Activated naive CD4-positive, alpha-beta T cell treated with anti-CD3 and anti-CD28 coated beads, Interleukin-2, amount 50 U/mL, for 72 hours (primary cell): Measurements from ENCODE around the gene RASA4. TPM values are rescaled to one million over a fixed set of nuclear protein-coding genes. Genes with fewer than 3 reads are reported as not detected.
"Not testable (repeated sequence)": the region's sequence is repeated elsewhere in the genome, so short reads cannot be mapped to it uniquely, and the experiment has no call there.

Experiments used
- ATAC-seq, 2 donors: fragments of 150-1000 bp; cut with Tn5 transposase; 2 replicates each; pipeline ENCODE4 v1.10.0; 2021; ENCODE audit warnings: mild to moderate bottlenecking in 2 of 2, moderate library complexity in 2 of 2
- DNase-seq, 2 donors: peaks; one replicate each; pipeline ENCODE4 v3.0.0; 2021 to 2022; ENCODE audit warnings: low spot score in 2 of 2
- H3K27ac Mint-ChIP-seq, 2 donors: one replicate each; pipeline ENCODE4 v1.8.0; 2022; ENCODE audit warnings: mild to moderate bottlenecking in 2 of 2, mixed read lengths in 2 of 2
- H3K36me3 Mint-ChIP-seq, 2 donors: one replicate each; pipeline ENCODE4 v1.8.0; 2022; ENCODE audit warnings: mixed read lengths in 2 of 2
- H3K9me3 Mint-ChIP-seq, 2 donors: one replicate each; pipeline ENCODE4 v1.8.0; 2022; ENCODE audit warnings: mixed read lengths in 2 of 2
- total RNA-seq, 2 donors: library from RNA; stranded (reverse); gene quantifications; one replicate each; pipeline ENCODE4 v1.2.3, GENCODE V29; 2022

RASA4 gene
- total RNA-seq, 2 donors from 2014 or later = 47.8 to 79.4 TPM

DNA sequence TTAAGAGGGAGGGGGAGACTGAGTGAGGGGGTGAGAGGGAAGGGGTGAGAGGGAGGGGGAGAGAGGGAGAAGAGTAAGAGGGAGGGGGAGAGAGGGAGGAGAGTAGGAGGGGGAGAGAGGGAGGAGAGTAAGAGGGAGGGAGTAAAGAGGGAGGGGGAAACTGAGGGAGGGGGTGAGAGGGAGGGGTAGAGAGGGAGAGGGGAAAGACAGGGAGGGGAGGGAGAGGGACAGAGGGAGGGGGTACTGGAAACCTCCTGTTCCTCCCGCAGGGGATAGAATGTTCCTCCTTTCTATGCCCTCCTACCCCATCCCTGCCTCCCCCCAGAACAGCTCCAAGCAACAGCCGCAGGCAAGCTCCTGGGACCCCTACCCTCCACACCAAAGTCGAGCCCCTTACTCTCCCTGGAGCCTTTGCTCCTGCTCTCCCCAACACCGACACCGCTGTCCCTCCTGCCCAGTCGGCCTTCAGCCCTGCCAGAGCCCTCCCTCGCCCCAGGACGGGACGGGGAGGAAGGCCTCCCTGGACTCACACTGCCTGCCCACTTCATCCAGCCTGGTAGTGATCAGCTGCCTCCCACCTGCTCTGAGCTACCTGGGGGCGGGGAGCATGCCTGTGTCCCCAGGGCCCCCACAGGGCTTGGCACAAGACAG lies 4.8 kb downstream of the RASA4 start:
- ATAC-seq, H3K36me3 Mint-ChIP-seq, H3K9me3 Mint-ChIP-seq: not testable (repeated sequence)
- H3K27ac Mint-ChIP-seq = peak overlapping the region in 1 of 2 donors; percentile 59
- DNase-seq = peak; percentile 4 to 62

DNA sequence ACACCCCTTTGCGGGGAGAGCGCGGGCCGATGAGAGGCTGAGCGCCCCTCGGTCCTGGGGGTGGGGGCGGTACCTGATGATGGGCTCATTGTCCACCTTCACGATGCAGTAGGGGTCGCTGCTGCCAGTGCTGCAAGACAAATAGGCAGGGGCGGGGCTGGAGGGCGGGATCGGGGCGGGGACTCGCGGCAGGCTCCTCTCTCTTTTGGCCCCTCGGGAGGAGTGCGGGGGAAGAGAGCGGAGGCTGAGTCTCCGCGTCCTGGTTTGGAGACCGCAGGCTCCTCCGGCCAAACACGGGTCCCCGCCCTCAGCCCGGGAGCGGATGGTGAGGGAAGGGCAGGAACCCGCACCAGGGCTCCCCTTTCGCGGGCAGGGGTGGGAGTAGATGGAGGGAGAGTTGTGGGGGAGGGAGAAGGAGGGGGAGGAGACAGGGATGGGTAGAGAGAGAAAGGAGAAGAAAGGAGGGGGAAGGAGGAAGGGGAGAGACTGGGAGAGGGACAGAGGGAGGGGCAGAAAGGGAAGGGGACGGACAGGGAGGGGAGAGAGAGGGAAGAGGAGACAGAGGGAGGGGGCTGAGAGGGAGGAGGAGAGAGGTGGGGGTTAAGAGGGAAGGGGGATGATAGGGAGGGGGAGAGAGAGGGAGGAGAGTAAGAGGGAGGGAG lies 5.4 kb downstream of the RASA4 start:
- DNase-seq, H3K9me3 Mint-ChIP-seq, H3K36me3 Mint-ChIP-seq, H3K27ac Mint-ChIP-seq: not testable (repeated sequence)
- ATAC-seq = peak; percentile 50 to 78

DNA sequence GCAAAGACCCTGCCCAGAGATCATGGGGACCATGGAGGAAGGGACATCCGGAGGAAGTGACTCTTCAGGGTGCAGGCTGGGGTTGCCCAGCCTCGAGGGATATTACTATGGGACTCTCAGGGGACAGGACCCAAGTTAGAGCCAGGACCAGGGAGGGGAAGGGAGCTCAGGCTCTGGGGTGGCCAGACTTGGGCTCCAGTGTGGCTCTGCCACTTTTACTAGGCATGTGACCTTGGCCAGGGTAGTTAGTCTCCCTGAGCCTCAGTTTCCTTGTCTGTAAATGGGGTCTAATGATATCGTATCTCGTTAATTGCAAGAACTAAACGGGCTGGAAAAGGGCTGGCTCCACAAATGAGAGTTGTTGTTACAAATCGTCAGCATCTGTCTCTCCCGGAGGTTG lies 6.1 kb downstream of the RASA4 start:
- not testable (repeated sequence) for H3K27ac Mint-ChIP-seq, ATAC-seq, H3K9me3 Mint-ChIP-seq, H3K36me3 Mint-ChIP-seq
- DNase-seq = peak in 1 of 2 donors; percentile 1

DNA sequence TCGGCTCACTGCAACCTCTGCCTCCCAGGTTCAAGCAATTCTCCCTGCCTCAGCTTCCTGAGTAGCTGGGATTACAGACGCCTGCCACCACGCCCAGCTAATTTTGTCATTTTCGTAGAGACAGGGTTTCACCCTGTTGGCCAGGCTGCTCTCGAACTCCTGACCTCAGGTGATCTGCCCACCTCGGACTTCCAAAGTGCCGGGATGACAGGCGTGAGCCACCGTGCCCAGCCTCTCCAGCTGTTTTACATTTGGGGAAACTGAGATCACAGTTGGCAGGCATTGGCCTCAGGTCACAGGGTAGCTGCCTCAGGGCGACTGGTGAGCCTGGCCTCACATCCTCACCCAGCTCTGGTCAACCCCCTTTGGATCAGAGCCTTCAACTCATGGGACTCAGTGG lies 6.8 kb downstream of the RASA4 start:
- H3K36me3 Mint-ChIP-seq, H3K9me3 Mint-ChIP-seq, H3K27ac Mint-ChIP-seq, DNase-seq, ATAC-seq: not testable (repeated sequence)

DNA sequence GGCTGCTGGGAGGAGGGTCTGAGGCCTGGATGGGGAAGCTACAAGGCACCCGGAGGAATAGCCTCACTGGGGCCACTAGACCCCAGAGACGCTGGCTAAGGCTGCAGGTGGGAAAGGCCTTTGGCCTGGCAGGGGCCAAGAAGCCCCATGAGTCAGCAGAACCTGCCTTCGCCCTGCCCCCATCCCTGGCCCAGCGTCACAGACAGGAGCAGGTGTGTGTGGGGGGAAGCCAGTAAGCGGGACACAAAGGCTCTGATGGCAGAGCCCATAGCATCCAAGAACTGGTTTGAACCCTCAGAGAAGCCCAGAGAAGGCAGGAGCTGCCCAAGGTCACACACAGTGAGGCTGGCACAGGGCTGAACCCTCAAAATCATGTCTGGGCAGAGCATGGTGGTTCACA lies 9.7 kb downstream of the RASA4 start:
- H3K9me3 Mint-ChIP-seq, ATAC-seq, H3K36me3 Mint-ChIP-seq, H3K27ac Mint-ChIP-seq, DNase-seq: not testable (repeated sequence)

DNA sequence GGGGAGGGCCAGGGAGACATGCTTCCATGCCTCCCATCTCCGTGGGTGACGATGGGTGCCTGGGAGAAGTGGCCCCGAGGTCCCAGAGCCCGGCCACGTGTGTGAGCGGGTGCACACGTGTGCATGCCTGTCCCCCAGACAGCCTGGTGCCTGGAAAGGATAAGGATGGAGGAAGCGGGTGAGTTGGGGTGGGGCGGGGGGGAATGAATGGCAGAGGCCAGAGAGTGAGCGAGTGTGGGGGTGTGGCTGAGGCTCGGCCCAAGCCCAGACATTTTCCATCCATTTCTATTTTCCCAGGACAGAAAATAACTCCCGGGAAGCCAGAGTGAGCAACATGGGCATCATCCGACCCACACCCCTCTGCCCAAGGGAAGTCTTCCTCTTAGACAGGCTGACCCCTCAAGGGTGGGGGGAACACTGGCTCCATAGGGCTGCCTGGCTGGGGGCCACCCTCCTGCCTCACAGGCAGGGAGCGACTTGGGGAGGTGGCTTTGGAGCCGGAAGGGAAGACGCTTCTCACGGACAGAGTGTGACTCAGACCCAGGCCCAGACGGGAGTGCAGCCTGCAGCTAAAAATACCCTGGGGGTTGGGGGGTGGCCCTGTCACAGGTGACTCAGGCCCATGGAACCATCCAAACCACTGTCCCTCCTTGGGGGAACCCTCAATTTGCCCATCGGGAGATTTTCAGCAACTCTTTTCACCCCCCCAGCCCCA lies 12.0 kb downstream of the RASA4 start:
- DNase-seq, H3K36me3 Mint-ChIP-seq, H3K9me3 Mint-ChIP-seq, H3K27ac Mint-ChIP-seq: not testable (repeated sequence)
- peak in 1 of 2 donors; percentile 45 for ATAC-seq

DNA sequence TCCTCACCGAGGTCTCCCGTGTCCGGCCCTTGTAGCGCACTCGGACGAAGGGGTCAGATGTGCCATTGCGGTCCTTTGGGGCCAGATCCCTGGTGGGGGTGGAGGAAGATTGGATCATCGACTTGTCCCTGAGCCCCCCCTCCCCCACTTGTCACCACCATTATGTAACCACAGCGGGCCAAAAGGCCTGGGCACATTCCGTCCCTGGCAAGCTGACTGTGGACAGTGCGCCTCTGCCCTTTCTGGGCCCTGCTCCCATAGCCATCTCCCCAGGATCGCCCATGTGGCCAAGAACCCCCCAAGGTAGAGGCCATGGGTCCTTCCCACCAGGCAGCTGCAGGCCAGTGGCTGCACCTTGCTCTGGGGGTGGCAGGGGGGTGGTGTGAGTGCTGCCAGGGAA lies 14.2 kb downstream of the RASA4 start:
- H3K36me3 Mint-ChIP-seq, DNase-seq, H3K9me3 Mint-ChIP-seq, H3K27ac Mint-ChIP-seq, ATAC-seq: not testable (repeated sequence)

DNA sequence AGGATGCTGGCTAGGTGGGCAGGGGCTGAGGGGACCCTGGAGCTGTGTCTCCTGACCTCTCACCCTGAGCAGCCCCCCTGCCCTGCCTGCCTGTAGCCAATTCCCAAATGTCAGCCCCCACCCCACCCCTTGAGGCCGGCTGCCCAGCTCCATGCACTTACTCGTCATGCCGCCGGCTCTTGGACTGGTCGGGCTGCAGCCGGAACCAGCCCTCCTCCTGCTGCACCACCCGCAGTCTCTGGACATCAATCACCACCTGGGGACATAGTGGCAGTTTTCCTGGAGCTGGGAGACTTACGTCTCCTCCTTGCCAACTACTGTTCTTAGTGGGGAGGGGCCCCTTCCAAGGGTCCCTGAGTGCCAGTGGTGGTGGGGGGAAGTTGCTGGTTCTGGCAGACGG lies 16.9 kb downstream of the RASA4 start:
- not testable (repeated sequence) for ATAC-seq, H3K36me3 Mint-ChIP-seq, H3K27ac Mint-ChIP-seq, DNase-seq, H3K9me3 Mint-ChIP-seq

DNA sequence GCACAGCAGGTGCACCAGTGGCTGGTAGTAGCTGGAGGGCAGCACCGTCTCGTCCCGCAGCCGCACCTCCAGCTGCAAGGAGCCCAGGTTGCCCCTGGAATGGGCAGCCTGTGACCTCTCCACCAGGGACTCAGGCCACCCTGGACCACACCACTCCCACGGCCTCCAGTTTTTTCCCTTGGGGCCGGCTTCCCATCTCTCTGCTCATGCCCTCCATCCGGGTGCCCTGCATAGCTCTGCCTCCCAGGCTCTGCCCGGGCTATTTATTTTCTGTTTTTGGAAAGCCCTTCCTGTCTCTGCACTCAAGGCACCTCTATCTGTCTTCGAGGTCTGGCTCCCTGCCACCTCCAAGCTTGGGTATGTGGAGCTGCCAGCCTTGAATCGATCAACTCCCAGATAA lies 20.5 kb downstream of the RASA4 start:
- H3K36me3 Mint-ChIP-seq, H3K9me3 Mint-ChIP-seq, ATAC-seq, H3K27ac Mint-ChIP-seq: not testable (repeated sequence)
- DNase-seq = peak in 1 of 2 donors; percentile 56

DNA sequence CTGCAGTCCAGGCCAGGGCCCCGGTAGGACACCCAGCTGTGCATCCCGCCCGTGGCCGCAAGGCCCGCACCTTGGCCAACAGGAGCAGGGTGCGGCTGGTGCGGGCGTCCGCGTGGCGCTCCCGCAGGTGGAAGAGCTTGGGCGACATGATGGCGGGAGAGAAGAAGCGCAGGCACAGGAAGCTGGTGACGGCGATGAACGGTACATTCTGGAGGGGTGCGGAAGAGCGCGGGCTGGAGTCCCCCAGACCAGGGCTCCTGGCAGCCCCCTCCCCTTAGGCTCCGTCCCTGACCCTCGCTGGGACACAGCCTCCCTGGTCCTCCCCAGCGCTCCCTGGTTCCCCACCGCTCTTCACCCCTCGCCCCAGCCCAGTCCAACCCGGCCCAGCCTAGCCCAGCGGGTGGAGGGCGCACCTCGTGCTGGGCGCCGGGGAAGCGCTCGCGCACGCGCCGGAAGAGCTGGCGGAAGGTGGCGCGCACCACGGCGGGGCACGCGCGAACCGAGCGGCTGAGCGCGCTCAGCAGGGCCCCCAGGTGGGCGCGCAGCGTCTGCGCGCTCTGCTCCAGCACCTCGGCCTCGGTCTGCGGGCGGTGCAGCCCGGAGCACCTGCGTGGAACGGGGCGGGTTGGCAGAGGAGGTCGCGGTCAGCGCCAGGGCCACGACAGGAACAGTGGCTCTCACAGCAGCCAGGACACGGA lies 22.8 kb downstream of the RASA4 start:
- H3K27ac Mint-ChIP-seq, H3K9me3 Mint-ChIP-seq, DNase-seq, H3K36me3 Mint-ChIP-seq: not testable (repeated sequence)
- ATAC-seq = peak; percentile 69 to 74

DNA sequence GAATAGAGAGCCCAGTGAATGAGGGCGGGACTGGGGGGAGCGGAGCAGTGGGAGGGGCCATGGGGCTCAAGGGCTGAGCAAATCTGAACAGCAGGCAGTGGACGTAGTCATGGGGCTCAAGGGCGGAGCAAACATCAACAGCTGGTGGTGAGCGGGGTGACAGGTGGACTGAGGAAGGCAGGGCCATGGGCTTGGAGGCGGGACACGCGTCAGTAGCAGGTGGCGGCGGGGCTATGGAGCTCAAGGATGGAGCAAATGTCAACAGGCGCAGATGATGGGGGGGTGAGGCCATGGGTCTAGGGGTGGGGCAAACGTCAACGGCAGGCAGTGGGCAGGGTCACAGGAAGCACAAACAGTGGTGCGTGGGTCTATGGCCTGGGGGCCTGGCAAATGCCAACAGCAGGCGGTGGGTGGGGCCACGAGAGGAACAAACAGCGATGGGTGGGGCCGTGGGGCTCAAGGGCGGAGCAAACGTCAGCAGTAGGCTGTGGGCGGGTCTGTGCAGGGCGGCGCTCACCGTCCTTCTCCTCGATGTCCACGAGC lies 24.0 kb downstream of the RASA4 start:
- DNase-seq (peak in 1 of 2 donors; percentile 64), ATAC-seq (peak; percentile 67 to 71)
- H3K9me3 Mint-ChIP-seq, H3K27ac Mint-ChIP-seq, H3K36me3 Mint-ChIP-seq: not testable (repeated sequence)

DNA sequence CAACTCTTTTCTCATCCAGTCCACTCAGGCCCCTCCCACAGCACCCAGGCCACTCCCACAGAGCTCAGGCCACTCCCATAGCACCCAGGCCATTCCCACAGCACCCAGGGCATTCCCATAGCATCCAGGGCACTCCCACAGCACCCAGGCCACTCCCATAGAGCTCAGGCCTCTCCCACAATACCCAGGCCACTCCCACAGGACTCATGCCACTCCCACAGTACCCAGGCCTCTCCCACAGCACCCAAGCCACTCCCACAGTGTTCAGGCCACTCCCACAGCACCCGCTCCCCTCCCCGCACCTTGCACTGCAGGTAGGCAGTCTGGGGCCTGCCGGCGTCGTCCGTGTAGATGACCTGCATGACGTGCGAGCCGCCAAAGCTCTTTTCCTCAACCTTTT lies 26.7 kb downstream of the RASA4 start:
- DNase-seq, H3K36me3 Mint-ChIP-seq, H3K27ac Mint-ChIP-seq, H3K9me3 Mint-ChIP-seq: not testable (repeated sequence)
- ATAC-seq = peak; percentile 23 to 71

DNA sequence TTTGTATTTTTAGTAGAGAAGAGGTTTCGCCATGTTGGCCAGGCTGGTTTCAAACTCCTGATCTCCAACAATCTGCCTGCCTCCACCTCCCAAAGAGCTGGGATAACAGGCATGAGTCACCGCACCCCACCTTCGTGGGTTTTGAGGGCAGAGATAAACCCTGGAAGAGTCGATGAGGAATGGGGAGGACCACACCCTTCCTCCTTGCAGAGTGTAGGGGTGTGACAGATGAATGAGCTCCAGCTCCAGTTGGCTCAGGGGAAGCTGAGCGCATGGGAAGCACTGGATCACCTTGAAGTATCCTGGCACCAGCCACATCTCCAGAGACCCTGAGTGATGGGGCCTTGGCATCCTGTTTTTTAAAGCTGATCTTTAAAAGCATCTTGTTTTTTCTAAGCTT lies 33.1 kb downstream of the RASA4 start:
- not testable (repeated sequence) for ATAC-seq, H3K9me3 Mint-ChIP-seq, DNase-seq, H3K27ac Mint-ChIP-seq, H3K36me3 Mint-ChIP-seq

DNA sequence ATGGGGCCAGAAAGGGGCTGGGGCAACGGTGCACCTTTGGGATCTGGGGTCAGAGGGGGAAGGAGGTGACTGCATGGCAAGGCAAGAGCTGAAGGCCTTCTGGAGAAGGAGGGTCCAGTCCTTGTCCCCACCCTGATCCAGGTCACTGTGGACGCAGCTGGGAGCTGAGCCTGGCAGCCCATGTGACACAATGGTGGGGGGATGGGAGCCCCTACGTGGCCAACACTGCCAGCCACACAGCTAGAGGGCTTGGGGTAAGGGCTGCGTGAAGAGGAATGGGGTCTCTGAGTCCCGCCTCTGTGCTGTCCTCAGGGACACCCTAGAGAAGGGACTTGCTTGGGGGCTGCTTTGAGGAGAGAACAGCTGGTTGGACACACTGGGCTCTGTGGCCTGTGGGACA lies 34.8 kb downstream of the RASA4 start:
- H3K36me3 Mint-ChIP-seq, ATAC-seq, H3K9me3 Mint-ChIP-seq, H3K27ac Mint-ChIP-seq, DNase-seq: not testable (repeated sequence)

DNA sequence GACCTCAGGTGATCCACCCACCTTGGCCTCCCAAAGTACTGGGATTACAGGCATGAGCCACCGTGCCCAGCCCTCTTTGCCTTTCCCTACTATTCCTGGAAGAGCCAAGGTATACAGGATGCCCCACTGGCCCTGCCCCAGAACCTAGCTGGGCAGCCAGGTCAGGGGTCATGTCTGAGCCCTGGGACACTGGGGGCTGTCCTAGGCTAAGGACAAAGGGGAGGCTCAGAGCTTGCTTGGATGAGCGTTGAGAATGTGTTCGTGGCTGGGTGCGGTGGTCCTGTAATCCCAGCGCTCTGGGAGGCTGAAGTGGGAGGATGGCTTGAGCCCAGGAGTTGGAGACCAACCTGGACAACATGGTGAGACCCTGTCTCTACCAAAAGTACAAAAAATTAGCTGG lies 38.1 kb downstream of the RASA4 start:
- H3K27ac Mint-ChIP-seq = peak overlapping the region in 1 of 2 donors; percentile 4
- not testable (repeated sequence) for H3K9me3 Mint-ChIP-seq, ATAC-seq, H3K36me3 Mint-ChIP-seq
- DNase-seq = peak in 1 of 2 donors; percentile 55

DNA sequence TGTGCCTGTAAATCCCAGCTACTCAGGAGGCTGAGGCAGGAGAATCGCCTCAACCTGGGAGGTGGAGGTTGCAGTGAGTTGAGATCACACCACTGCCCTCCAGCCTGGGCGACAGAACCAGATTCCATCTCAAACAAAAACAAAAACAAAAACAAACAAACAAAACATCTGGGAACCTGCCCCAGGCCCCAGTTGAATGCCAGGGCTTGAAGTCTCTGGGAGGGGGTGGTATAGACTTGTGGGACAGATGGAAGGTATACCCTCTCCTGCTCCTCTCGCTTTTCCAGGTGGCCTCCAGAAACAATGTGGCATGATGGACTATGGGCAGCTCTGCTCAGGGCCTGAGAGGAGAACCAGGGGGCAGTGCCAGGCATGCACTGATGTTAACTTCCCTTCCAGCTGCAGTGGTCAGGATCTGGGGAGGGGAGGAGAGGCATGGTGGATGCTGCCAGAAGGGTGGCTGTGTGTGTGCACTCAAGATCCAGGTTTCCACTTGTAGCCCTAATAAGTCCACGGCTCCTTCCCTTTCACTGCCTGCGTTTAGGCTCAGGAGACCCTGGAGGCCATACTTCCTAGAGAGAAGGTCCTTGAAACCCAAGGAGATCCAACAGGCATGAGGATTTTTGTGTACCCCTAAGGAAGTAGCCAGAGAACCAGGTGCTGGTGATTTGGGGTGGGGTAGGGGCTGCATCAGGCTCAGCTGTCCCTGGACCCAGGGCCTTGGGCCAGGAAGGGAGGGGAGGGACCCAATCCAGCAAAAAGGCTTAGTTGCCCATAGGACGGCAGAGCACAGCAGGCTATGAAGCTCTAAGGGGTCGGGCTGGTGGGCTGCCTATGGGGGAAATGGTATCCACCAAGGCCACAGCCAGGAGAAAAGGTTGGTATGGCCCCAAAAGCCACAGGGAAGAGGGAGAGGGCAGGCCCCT lies 39.0 kb downstream of the RASA4 start:
- ATAC-seq, H3K36me3 Mint-ChIP-seq, H3K9me3 Mint-ChIP-seq: not testable (repeated sequence)
- peak in 1 of 2 donors; percentile 53 for DNase-seq
- H3K27ac Mint-ChIP-seq = peak overlapping the region in 1 of 2 donors; percentile 82
